Left renal pelvis (tissue), 4 donors: ENCODE measurements around the gene RNF40. TPM values are rescaled to one million over a fixed set of nuclear protein-coding genes. Genes with fewer than 3 reads are reported as not detected.
"Not testable (repeated sequence)": the region's sequence is repeated elsewhere in the genome, so short reads cannot be mapped to it uniquely, and the experiment has no call there.

Source experiments
- DNase-seq, 4 donors: peaks; one replicate each; pipeline ENCODE4 v3.0.0-alpha.2; 2013; ENCODE audit warnings: low read depth in 4 of 4, low spot score in 3 of 4
- polyA plus RNA-seq, 4 donors: library from polyadenylated mRNA; unstranded; fragments of 120-200 nt; gene quantifications; one replicate each; pipeline ENCODE4 v1.2.1, GENCODE V29; 2013; ENCODE audit not compliant: insufficient read length in 4 of 4

The RNF40 gene
- polyA plus RNA-seq, 4 donors = 108 to 129 (median 121) TPM

DNA sequence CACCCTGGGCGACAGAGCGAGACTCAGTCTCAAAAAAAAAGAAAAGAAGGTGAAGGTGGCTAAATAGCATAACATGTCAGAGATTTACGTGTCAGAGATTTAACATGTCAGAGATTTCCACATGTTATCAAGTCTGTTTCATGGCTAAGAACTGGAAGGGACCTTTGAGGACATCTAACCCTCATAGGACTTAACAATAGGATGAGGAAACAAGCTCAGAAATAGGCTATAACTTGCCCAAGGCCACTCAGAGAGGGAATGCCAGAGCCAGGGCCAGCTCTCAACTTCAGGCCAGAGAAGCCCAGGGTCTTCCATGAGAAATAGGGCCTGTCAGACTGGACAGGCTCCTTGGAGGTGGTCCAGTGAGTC lies 51.7 kb downstream of the RNF40 start:
- no peak for DNase-seq

- DNase-seq = no peak
These were observed 54.6 kb downstream of the RNF40 start for GRCh38 chr16:30816769-30817168.

GRCh38 chr16:30820952-30821421 lies 58.9 kb downstream of the RNF40 start:
- no peak for DNase-seq

- DNase-seq = not testable (repeated sequence)
These were observed 59.3 kb downstream of the RNF40 start for GRCh38 chr16:30821441-30821840.

DNA sequence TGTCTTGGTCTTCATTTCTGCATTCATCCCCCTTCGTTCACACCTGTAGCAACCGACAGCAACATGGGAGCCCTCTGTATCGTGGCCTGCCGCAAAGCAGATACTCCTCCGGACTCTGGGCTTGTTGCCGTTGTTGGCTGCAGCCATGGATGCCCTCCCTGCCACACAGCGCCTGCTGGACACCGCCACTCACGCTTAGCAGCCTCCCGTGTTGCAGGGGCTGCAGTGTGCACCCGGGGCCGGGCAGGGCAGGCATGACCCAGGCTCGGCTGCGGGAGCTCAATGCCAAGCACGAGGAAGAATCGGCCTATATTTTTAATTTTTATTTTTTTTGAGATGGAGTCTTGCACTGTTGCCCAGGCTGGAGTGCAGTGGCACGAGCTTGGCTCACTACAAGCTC lies 59.8 kb downstream of the RNF40 start:
- no peak for DNase-seq

Other genes with a start within 250 kb of the RNF40 start
- gene ZNF768, start 235.8 kb upstream of the RNF40 start, polyA plus RNA-seq = 10 to 100 TPM; 36.0 to 69.0 (median 50.0) TPM
- gene ZNF747, start 227.5 kb upstream of the RNF40 start, polyA plus RNA-seq = 10 to 100 TPM in 3 of 4 donors, 1 to 10 TPM in 1; 8.8 to 10.6 (median 10.5) TPM
- gene ZNF764, start 203.9 kb upstream of the RNF40 start, polyA plus RNA-seq = 10 to 100 TPM; 10.2 to 15.4 (median 11.6) TPM
- gene ZNF688, start 190.6 kb upstream of the RNF40 start, polyA plus RNA-seq = 10 to 100 TPM; 10.5 to 17.5 (median 13.3) TPM
- gene ZNF785, start 176.6 kb upstream of the RNF40 start, polyA plus RNA-seq = 10 to 100 TPM; 16.8 to 31.6 (median 19.6) TPM
- 10 to 100 TPM; 10.6 to 14.6 (median 13.2) TPM for gene ZNF689, start 151.9 kb upstream of the RNF40 start, polyA plus RNA-seq
- 10 to 100 TPM; 32.8 to 54.7 (median 44.2) TPM for gene PRR14, start 111.4 kb upstream of the RNF40 start, polyA plus RNA-seq
- 10 to 100 TPM; 45.4 to 85.1 (median 52.8) TPM for gene FBRS, start 103.9 kb upstream of the RNF40 start, polyA plus RNA-seq
- 10 to 100 TPM; 27.7 to 44.9 (median 33.2) TPM for gene SRCAP, start 63.2 kb upstream of the RNF40 start, polyA plus RNA-seq
- 10 to 100 TPM; 19.4 to 44.5 (median 26.0) TPM for gene PHKG2, start 13.9 kb upstream of the RNF40 start, polyA plus RNA-seq
- gene CFAP119, start 260 bp upstream of the RNF40 start, polyA plus RNA-seq = 10 to 100 TPM in 1 of 4 donors, 1 to 10 TPM in 3; 2.2 to 12.2 (median 8.5) TPM
- 10 to 100 TPM; 20.2 to 27.7 (median 27.0) TPM for gene ZNF629, start 24.9 kb downstream of the RNF40 start, polyA plus RNA-seq
- gene BCL7C, start 131.8 kb downstream of the RNF40 start, polyA plus RNA-seq = 10 to 100 TPM; 35.3 to 51.7 (median 43.7) TPM
- gene CTF1, start 134.3 kb downstream of the RNF40 start, polyA plus RNA-seq = 1 to 10 TPM; 6.9 to 8.8 (median 7.7) TPM
- 10 to 100 TPM; 16.5 to 35.4 (median 18.3) TPM for gene FBXL19, start 161.2 kb downstream of the RNF40 start, polyA plus RNA-seq
- 10 to 100 TPM; 13.1 to 18.7 (median 17.4) TPM for gene ORAI3, start 186.7 kb downstream of the RNF40 start, polyA plus RNA-seq
- 10 to 100 TPM; 15.2 to 20.7 (median 15.7) TPM for gene SETD1A, start 195.4 kb downstream of the RNF40 start, polyA plus RNA-seq
- 10 to 100 TPM in 2 of 4 donors, 1 to 10 TPM in 2; 6.7 to 11.8 (median 8.9) TPM for gene HSD3B7, start 222.9 kb downstream of the RNF40 start, polyA plus RNA-seq
- 1 to 10 TPM; 1.2 to 2.8 (median 2.2) TPM for gene STX1B, start 248.3 kb downstream of the RNF40 start, polyA plus RNA-seq